Measurements from ENCODE around the gene MAB21L4. TPM values are rescaled to one million over a fixed set of nuclear protein-coding genes. Genes with fewer than 3 reads are reported as not detected.

Gene MAB21L4
- polyA plus RNA-seq, 1 of the 3 experiments (the other 2 are of a cell fraction) = not detected

DNA sequence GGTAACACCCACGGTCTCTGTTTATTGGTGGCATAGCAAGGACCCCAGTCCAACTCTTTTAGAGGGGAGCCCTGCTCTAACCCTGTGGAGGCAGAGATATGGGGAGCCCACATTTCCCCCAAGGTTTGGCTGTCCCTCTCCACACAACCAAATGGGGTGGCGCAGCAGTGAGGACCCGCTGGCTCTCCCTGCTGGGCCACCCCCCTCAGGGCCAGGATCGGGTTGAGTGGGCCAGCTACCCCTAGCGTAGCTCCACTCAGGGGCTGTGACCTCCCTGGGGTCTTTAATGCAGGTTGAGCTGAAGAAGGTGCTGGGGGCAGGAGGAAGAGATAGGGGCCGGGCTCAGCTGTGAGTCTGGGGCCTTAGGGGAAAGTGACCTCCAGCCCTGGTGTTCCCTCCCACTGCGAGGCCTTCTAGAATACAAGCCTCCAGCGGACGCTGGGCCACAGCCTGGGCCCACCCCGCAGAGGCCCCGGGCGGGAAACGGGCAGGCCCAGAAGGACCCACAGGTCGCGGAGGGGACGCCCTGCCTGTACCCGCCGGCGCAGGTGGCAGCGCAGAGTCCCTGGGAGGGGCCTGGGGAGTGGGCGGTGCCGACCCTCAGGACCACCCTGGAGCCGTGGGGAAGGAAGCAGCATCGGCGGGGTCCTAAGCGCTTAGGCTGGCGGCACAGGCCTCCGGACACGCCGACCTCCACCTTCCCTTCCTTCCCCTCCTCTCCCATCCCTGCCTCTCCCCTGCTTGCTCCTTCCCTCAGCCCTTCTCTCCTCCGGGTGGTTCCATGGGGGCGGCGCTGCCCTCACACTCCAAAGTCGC lies 19.8 kb upstream of the MAB21L4 start:
- Histone ChIP-seq H3K27me3 (ENCODE audit: insufficient read depth) (no peaks in the 10 kb centered on the region), H2AFZ (ENCODE audit: low read depth) (no peak overlapping the region), H3K36me3 (replicated peaks in 1 of 2; ENCODE audit: control insufficient read depth in 1 of 2, insufficient read depth in 2 of 2, low read length in 1 of 2) (no peaks in the 10 kb centered on the region), H3K27ac (ENCODE audit: low read depth in 2 of 2, low read length in 1 of 2) (no peak overlapping the region), H3K4me3 (ENCODE audit: low read depth in 2 of 2, low read length in 1 of 2) (no peak overlapping the region), H3K4me2 (no peak overlapping the region), H4K20me1 (ENCODE audit: insufficient read depth) (no peaks in the 10 kb centered on the region), H3K9me2 (no peaks in the 10 kb centered on the region), H3K79me2 (ENCODE audit: insufficient read depth) (no peaks in the 10 kb centered on the region), H3K9ac (no peak overlapping the region), H3F3A (replicated peaks; ENCODE audit: insufficient read depth) (no peaks in the 10 kb centered on the region), H3K9me3 (no peaks in the 10 kb centered on the region), H3K4me1 (ENCODE audit: control insufficient read depth in 1 of 2, insufficient read depth in 2 of 2, low read depth in 1 of 2, low read length in 1 of 2) (peaks cover 3 to 45% of the 10 kb centered on the region in 2 experiments; a peak in 1 of 4 replicates)
- ChIA-PET POLR2A (no interaction called here), CTCF (interaction anchor here (0.9 to 3.1 kb wide), 21 partner anchors 7 to 165 kb away, joined by 3 to 25 read pairs (median 4); no protein-coding TSS in a partner anchor)
- 61% methylated on average over 32 of the region's 34 CpGs for WGBS (ENCODE audit: low lambda C conversion rate)
- no peak for DNase-seq
- TF ChIP-seq NFIC (IDR thresholded peaks at IDR 0.05; ENCODE audit: borderline replicate concordance) (no peak), EZH2phosphoT487 (IDR thresholded peaks at IDR 0.05; ENCODE audit: borderline replicate concordance, low read depth) (no peak), SIN3A (IDR thresholded peaks at IDR 0.05; ENCODE audit: borderline replicate concordance, low read depth, low read length) (no peak), JUND (IDR thresholded peaks at IDR 0.05) (no peak), MXI1 (IDR thresholded peaks at IDR 0.05; ENCODE audit: low read depth, low read length) (no peak), MAX (IDR thresholded peaks at IDR 0.05; ENCODE audit: low read depth) (no peak), FOSL2 (IDR thresholded peaks at IDR 0.05; ENCODE audit: borderline replicate concordance, low read depth) (no peak), TAF1 (IDR thresholded peaks at IDR 0.05; ENCODE audit: borderline replicate concordance, low read depth, low read length) (no peak), REST (IDR thresholded peaks at IDR 0.05; ENCODE audit: low read depth, low read length) (no peak), RFX5 (IDR thresholded peaks at IDR 0.05; ENCODE audit: low read length) (no peak), TEAD4 (IDR thresholded peaks at IDR 0.05; ENCODE audit: borderline replicate concordance, insufficient read depth) (no peak), USF2 (IDR thresholded peaks at IDR 0.05; ENCODE audit: borderline replicate concordance, low read depth, low read length) (no peak), RAD21 (IDR thresholded peaks at IDR 0.05; ENCODE audit: low read length) (no peak), GABPA (IDR thresholded peaks at IDR 0.05; ENCODE audit: low read depth) (no peak), GATA2 (CRISPR knock-in tag; IDR thresholded peaks at IDR 0.05) (no peak), TCF12 (IDR thresholded peaks at IDR 0.05) (no peak), ELF1 (IDR thresholded peaks at IDR 0.05) (no peak)
- TF ChIP-seq, protein P1, sequence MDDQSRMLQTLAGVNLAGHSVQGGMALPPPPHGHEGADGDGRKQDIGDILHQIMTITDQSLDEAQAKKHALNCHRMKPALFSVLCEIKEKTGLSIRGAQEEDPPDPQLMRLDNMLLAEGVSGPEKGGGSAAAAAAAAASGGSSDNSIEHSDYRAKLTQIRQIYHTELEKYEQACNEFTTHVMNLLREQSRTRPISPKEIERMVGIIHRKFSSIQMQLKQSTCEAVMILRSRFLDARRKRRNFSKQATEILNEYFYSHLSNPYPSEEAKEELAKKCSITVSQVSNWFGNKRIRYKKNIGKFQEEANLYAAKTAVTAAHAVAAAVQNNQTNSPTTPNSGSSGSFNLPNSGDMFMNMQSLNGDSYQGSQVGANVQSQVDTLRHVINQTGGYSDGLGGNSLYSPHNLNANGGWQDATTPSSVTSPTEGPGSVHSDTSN (IDR thresholded peaks at IDR 0.05) = no peak
